OCI-LY3 (cell line): ENCODE data around the gene GABRR3.
A peak's percentile ranks its signal among the peaks of the same experiment; 100 is the strongest.

ENCODE experiments used
- H2AFZ ChIP-seq: fragments of 200-600, 300-600 bp; shearing (Covaris generic); 2 replicates; pipeline ENCODE4 v1.6.0; 2014; ENCODE audit warnings: antibody characterized with exemption, low read depth, low read length
- H3K27ac ChIP-seq: fragments of 200-600, 300-600 bp; sonication (generic); 2 replicates; pipeline ENCODE4 v1.5.1; 2014; ENCODE audit warnings: mild to moderate bottlenecking, low read length, moderate library complexity, mixed read lengths
- H3K27me3 ChIP-seq: fragments of 200-600, 300-600 bp; sonication (generic); 2 replicates; pipeline ENCODE4 v1.6.1; 2014; ENCODE audit warnings: low read depth, low read length, mixed read lengths
- H3K36me3 ChIP-seq: fragments of 200-600, 300-600 bp; sonication (generic); replicated peaks from 2 replicates; pipeline ENCODE3; 2014; ENCODE audit warnings: low read depth, low read length, mixed read lengths
- H3K4me1 ChIP-seq: fragments of 300-600, 200-600 bp; sonication (generic); 2 replicates; pipeline ENCODE4 v1.6.1; 2014; ENCODE audit warnings: low read length, mixed read lengths
- H3K4me2 ChIP-seq: fragments of 200-600, 300-600 bp; sonication (generic); 2 replicates; pipeline ENCODE4 v1.6.1; 2014; ENCODE audit warnings: low read length, mixed read lengths
- H3K4me3 ChIP-seq: fragments of 300-600, 200-600 bp; sonication (generic); 2 replicates; pipeline ENCODE4 v1.5.1; 2014; ENCODE audit warnings: antibody characterized with exemption, mild to moderate bottlenecking, low read length, moderate library complexity
- H3K79me2 ChIP-seq: fragments of 300-600, 200-600 bp; shearing (Covaris generic); 2 replicates; pipeline ENCODE4 v1.6.1; 2014; ENCODE audit warnings: mild to moderate bottlenecking, low read length, mixed read lengths
- H3K9ac ChIP-seq: fragments of 300-600, 200-600 bp; shearing (Covaris generic); 2 replicates; pipeline ENCODE4 v1.6.0; 2014; ENCODE audit warnings: mild to moderate bottlenecking, low read length, moderate library complexity
- H3K9me3 ChIP-seq: fragments of 200-600, 300-600 bp; shearing (Covaris generic); 2 replicates; pipeline ENCODE4 v1.6.1; 2014; ENCODE audit warnings: low read length, mixed read lengths; ENCODE audit not compliant: insufficient read depth
- H4K20me1 ChIP-seq: fragments of 200-600, 300-600 bp; sonication (generic); 2 replicates; pipeline ENCODE4 v1.6.1; 2016; ENCODE audit warnings: low read length, mixed read lengths; ENCODE audit not compliant: insufficient read depth
- EZH2phosphoT487 ChIP-seq: fragments of 200-600 bp; shearing (Covaris generic); IDR thresholded peaks from 2 replicates; pipeline ENCODE4 v1.6.1; 2018; ENCODE audit warnings: antibody characterized with exemption, mixed run types, low read depth
- TF ChIP-seq, protein P1 (sequence below): fragments of 200-600, 300-600 bp; sonication (generic); IDR thresholded peaks from 2 replicates; pipeline ENCODE4 v1.5.1; 2014; ENCODE audit warnings: antibody characterized with exemption, low read length, low read depth

GABRR3 gene

DNA sequence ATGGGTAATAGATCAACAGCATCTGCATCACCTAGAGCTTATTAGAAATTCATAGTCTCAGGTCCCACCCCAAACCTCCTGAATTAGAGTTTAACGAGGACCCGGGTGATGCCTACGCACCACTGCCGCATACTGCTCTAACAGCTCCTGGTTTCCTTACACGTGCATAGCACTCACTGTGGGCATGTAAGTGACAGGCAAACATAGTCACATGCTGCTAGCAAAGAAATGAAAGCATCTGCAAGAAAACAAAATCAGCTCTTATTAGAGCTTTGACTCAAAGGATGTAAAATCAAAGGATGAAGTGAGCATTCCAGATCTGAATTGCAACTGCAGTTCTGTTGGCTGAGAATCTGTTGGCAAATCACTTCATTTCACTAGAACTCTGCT lies 43.8 kb downstream of the GABRR3 start:
- H3K27me3 ChIP-seq: no peaks in the 10 kb centered on the region
- H3K27ac ChIP-seq: no peak overlapping the region
- no peak overlapping the region for H3K9ac ChIP-seq
- peak overlapping the region; percentile 26 for H3K4me2 ChIP-seq
- H3K4me1 ChIP-seq: peaks cover 14% of the 10 kb centered on the region
- H3K4me3 ChIP-seq: no peak overlapping the region
- H3K9me3 ChIP-seq: no peaks in the 10 kb centered on the region
- H4K20me1 ChIP-seq: no peaks in the 10 kb centered on the region
- H3K79me2 ChIP-seq: no peaks in the 10 kb centered on the region
- H2AFZ ChIP-seq: no peak overlapping the region
- H3K36me3 ChIP-seq: no peaks in the 10 kb centered on the region
- TF ChIP-seq, protein P1, sequence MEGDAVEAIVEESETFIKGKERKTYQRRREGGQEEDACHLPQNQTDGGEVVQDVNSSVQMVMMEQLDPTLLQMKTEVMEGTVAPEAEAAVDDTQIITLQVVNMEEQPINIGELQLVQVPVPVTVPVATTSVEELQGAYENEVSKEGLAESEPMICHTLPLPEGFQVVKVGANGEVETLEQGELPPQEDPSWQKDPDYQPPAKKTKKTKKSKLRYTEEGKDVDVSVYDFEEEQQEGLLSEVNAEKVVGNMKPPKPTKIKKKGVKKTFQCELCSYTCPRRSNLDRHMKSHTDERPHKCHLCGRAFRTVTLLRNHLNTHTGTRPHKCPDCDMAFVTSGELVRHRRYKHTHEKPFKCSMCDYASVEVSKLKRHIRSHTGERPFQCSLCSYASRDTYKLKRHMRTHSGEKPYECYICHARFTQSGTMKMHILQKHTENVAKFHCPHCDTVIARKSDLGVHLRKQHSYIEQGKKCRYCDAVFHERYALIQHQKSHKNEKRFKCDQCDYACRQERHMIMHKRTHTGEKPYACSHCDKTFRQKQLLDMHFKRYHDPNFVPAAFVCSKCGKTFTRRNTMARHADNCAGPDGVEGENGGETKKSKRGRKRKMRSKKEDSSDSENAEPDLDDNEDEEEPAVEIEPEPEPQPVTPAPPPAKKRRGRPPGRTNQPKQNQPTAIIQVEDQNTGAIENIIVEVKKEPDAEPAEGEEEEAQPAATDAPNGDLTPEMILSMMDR: no peak
- TF ChIP-seq EZH2phosphoT487: no peak

DNA sequence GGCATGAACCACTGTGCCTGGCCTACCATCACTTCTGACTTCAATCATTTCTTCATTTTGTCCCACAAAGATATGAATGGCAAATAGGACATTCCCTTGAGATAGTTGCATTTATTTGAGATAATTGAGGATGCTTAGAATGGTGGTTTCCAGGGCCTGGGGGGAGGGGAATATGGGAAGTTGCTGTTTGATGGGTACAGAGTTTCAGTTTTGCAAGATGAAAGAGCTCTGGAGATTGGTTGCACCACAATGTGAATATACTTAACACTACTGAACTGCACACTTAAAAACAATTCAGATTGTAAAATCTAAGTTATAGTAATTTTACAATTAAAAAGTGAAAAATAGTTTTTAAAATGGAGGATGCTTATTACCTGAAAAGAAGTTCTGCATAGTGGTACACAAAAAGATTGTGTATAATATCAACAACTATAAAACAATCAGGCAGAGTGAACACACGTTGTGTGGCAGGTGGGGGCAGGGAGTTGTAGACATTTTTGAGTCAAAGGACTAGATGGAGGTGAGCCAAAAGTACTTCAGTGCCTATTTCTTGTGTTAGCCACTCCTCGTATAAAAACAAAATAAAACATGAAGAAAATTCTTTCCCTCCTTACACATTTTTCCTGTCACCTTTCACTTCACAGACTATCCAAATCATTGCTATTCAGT lies 44.4 kb downstream of the GABRR3 start:
- no peak overlapping the region for H3K4me3 ChIP-seq
- H3K36me3 ChIP-seq: no peaks in the 10 kb centered on the region
- H4K20me1 ChIP-seq: no peaks in the 10 kb centered on the region
- no peaks in the 10 kb centered on the region for H3K79me2 ChIP-seq
- H3K4me1 ChIP-seq: peaks cover 14% of the 10 kb centered on the region
- no peak overlapping the region for H3K27ac ChIP-seq
- H3K27me3 ChIP-seq: no peaks in the 10 kb centered on the region
- no peak for TF ChIP-seq EZH2phosphoT487
- TF ChIP-seq, protein P1: no peak
- no peaks in the 10 kb centered on the region for H3K9me3 ChIP-seq
- no peak overlapping the region for H2AFZ ChIP-seq
- peak overlapping the region; percentile 26 for H3K4me2 ChIP-seq
- H3K9ac ChIP-seq: no peak overlapping the region

DNA sequence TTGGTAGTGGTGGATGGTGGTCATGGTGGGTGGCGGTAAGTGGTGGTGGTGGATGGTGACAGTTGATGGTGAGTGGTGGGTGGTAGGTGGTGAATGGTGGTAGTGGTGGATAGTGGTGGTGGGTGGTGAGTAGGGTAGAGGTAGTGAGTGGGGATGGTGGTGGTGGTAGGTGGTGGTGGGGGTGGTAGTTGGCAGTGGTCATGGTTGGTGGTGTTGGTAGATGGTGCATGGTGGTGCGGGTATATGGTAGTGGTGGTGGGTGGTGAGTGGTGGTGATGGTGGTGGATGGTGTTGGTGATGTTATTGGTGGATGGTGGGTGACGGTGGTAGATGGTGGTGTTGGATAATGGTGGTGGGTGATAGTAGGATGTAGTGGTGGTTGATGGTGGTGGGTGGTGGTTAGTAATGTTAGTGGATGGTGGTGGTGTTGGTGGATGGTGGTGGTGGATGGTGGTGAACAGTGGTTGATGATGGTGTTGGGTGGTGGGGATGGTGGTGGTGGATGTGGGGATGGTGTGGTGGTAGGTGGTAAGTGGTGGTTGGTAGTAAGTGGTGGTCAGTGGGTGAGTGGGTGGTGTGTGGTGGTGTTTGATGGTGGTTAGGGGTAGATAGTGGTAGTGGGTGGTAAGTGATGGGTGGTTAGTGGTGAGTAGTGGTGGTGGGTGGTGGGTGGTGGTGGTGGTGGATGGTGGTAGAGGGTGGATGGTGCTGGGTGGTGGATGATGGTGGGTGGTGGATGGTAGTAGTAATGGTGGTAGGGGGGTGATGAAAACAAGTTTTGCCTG lies 46.1 kb downstream of the GABRR3 start:
- Histone ChIP-seq H3K27ac (no peak overlapping the region), H2AFZ (no peak overlapping the region), H3K4me2 (no peak overlapping the region), H3K27me3 (no peaks in the 10 kb centered on the region), H3K4me1 (peaks cover 14% of the 10 kb centered on the region), H4K20me1 (no peaks in the 10 kb centered on the region), H3K36me3 (no peaks in the 10 kb centered on the region), H3K79me2 (no peaks in the 10 kb centered on the region), H3K4me3 (no peak overlapping the region), H3K9me3 (no peaks in the 10 kb centered on the region), H3K9ac (no peak overlapping the region)
- TF ChIP-seq EZH2phosphoT487: no peak
- TF ChIP-seq, protein P1: no peak

DNA sequence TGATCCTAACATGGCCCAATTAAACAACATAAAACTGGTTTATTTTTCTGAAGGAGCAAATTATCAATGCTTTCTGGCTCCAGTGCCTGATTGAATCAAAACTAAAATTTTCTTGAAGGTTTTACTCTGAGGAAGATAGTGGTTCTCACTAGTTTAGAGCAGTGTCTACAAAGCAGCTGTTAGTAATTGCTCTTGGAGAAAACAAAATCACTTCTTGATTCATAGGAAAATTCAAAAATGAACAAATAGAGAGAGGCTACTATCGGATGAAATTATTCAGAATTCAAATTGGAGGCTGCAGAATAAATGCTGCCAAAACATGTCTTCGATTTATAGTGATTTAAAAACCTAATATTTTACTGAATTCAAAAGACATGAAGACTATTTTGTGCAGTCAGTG lies 47.8 kb downstream of the GABRR3 start:
- Histone ChIP-seq H3K27me3 (no peaks in the 10 kb centered on the region), H3K9me3 (no peaks in the 10 kb centered on the region), H3K36me3 (no peaks in the 10 kb centered on the region), H4K20me1 (no peaks in the 10 kb centered on the region), H3K4me2 (no peak overlapping the region), H2AFZ (no peak overlapping the region), H3K9ac (no peak overlapping the region), H3K4me3 (no peak overlapping the region), H3K4me1 (peaks cover 14% of the 10 kb centered on the region), H3K79me2 (no peaks in the 10 kb centered on the region), H3K27ac (no peak overlapping the region)
- TF ChIP-seq EZH2phosphoT487: no peak
- TF ChIP-seq, protein P1: no peak
